ENCODE results near the gene FGF1. TPM values are rescaled to one million over a fixed set of nuclear protein-coding genes. Genes with fewer than 3 reads are reported as not detected.

Gene FGF1
- total RNA-seq, 1 experiment from 2014 or later, result 3.2 TPM

DNA sequence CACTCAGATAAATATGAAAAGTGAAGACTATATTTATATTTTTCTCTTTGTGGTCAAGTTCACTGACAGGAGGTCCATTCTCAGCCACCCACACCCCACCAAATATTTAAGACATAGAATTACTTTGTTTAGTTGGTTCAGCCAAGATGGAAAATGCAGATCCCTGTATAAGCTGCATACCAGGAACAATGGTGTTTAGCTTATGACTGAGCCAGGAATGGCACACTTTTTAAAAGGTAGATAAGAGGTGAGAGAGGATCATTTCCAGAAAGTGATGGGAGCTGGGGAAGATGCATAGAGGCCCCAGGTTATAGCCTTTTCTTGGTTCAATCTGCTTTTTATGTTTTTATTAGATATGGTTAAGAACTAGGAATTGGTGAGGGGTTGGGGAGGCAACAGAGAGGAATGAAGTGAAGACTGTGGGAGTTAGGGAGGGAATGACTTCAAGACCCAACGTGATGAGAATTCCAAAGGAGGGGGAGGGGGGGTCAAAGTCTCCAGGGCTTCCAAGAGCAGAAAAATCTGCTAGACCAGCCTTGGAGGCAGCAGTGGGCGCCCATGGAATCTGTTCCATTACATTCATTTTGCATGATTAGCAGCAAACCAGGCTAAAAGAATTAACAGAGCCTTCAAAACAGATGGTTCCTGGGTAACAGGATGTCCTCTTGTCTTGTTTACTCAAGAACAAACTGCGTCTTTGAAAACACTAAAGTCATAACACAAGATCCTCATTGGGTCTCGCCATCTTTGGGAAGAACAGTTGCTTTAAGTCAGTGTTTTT, 95.2 kb downstream of the FGF1 start:
- no peak overlapping the region; a peak in 1 of 5 replicates for H3K4me3 Mint-ChIP-seq
- no peak overlapping the region for H3K14ac ChIP-seq (ENCODE audit: insufficient read depth, low read length)
- no peak overlapping the region for H2AK5ac ChIP-seq (ENCODE audit: insufficient read length, low read length)
- H3K4me1 ChIP-seq (ENCODE audit: insufficient read depth, low read length), result peaks cover 2% of the 10 kb centered on the region; the same call in 1 of the 2 replicates
- H3K23ac ChIP-seq (ENCODE audit: insufficient read length, low read depth, low read length), result no peak overlapping the region
- no peaks in the 10 kb centered on the region for H3K79me2 ChIP-seq (ENCODE audit: insufficient read depth, low read length)
- H3K4me1 Mint-ChIP-seq, result peaks cover 4 to 9% of the 10 kb centered on the region in 2 experiments; a peak in 3 of 4 replicates
- no peak overlapping the region for H3K4ac ChIP-seq (ENCODE audit: low read depth, low read length)
- H2AFZ ChIP-seq (ENCODE audit: low read length), result no peak overlapping the region
- no peaks in the 10 kb centered on the region for H3K27me3 ChIP-seq (ENCODE audit: insufficient read depth, low read length)
- H3T11ph ChIP-seq (ENCODE audit: low read length), result no peak overlapping the region
- no peak overlapping the region for H3K56ac ChIP-seq (ENCODE audit: insufficient read length, low read depth, low read length)
- no peak overlapping the region for H3K9ac ChIP-seq (ENCODE audit: extremely low read depth, insufficient read length, low read length)
- H2BK15ac ChIP-seq (ENCODE audit: low read depth, low read length), result no peak overlapping the region
- no peak overlapping the region for H4K8ac ChIP-seq (replicated peaks; ENCODE audit: insufficient read length, low read depth, low read length)
- no peaks in the 10 kb centered on the region for H3K9me3 ChIP-seq (ENCODE audit: control insufficient read depth, low read depth, low read length)
- no peak for DNase-seq
- H3K36me3 Mint-ChIP-seq (ENCODE audit: insufficient read depth in 1 of 3, low read depth in 3 of 3), result peaks cover 0 to 2% (median 2%) of the 10 kb centered on the region in 3 experiments; a peak in 2 of 7 replicates
- no peak overlapping the region for H2BK120ac ChIP-seq (ENCODE audit: low read depth, low read length, poor library complexity, severe bottlenecking)
- no peaks in the 10 kb centered on the region for H4K20me1 ChIP-seq (ENCODE audit: control insufficient read depth, insufficient read depth, insufficient read length)
- H3K27ac Mint-ChIP-seq, result no peak overlapping the region
- no CpG with 5 or more reads among the region's 4 CpGs for WGBS (ENCODE audit: extremely low coverage, insufficient read length, low lambda C conversion rate)
- H3K79me1 ChIP-seq (ENCODE audit: insufficient read depth, low read depth, low read length, poor library complexity, severe bottlenecking), result no peaks in the 10 kb centered on the region
- no peak overlapping the region for H2BK20ac ChIP-seq (ENCODE audit: low read depth, low read length, poor library complexity, severe bottlenecking)
- TF ChIP-seq, protein P1, sequence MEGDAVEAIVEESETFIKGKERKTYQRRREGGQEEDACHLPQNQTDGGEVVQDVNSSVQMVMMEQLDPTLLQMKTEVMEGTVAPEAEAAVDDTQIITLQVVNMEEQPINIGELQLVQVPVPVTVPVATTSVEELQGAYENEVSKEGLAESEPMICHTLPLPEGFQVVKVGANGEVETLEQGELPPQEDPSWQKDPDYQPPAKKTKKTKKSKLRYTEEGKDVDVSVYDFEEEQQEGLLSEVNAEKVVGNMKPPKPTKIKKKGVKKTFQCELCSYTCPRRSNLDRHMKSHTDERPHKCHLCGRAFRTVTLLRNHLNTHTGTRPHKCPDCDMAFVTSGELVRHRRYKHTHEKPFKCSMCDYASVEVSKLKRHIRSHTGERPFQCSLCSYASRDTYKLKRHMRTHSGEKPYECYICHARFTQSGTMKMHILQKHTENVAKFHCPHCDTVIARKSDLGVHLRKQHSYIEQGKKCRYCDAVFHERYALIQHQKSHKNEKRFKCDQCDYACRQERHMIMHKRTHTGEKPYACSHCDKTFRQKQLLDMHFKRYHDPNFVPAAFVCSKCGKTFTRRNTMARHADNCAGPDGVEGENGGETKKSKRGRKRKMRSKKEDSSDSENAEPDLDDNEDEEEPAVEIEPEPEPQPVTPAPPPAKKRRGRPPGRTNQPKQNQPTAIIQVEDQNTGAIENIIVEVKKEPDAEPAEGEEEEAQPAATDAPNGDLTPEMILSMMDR (conservative IDR thresholded peaks at IDR 0.05), result no peak
- H4K91ac ChIP-seq (ENCODE audit: insufficient read length, low read depth, low read length), result no peak overlapping the region
- H3K4me2 ChIP-seq (ENCODE audit: insufficient read depth, insufficient read length, low read length), result no peak overlapping the region
- H3K18ac ChIP-seq (ENCODE audit: insufficient read length, low read depth, low read length), result no peak overlapping the region
- H2BK5ac ChIP-seq (ENCODE audit: insufficient read length, low read length), result no peak overlapping the region
- H3K9me3 Mint-ChIP-seq, result no peaks in the 10 kb centered on the region
- no peak overlapping the region for H2BK12ac ChIP-seq (ENCODE audit: insufficient read length, low read depth, low read length)
- H3K27ac ChIP-seq (ENCODE audit: insufficient read length, low read depth, low read length), result no peak overlapping the region
- no peaks in the 10 kb centered on the region for H3K23me2 ChIP-seq (ENCODE audit: insufficient read length, low read depth, low read length, poor library complexity, severe bottlenecking)
- no peak overlapping the region for H4K5ac ChIP-seq (ENCODE audit: insufficient read length, low read depth, low read length)
- H3K27me3 Mint-ChIP-seq (ENCODE audit: low read depth), result no peaks in the 10 kb centered on the region; the same call in none of the 2 replicates
